Keratinocyte (primary cell): ENCODE results near the gene RALGAPA2.

Experiments used
- CTCF ChIP-seq, 3 experiments: IDR thresholded peaks in 1 of 3; conservative IDR thresholded peaks in 1 of 3; optimal IDR thresholded peaks in 1 of 3; 2 replicates in 2 of 3; 3 replicates in 1 of 3; pipeline versions ENCODE3 to v1.5.1; 2011; ENCODE audit warnings: low read length in 3 of 3, mild to moderate bottlenecking in 3 of 3, moderate library complexity in 2 of 3, control low read depth in 1 of 3, inconsistent platforms in 1 of 3; ENCODE audit not compliant: insufficient read depth in 2 of 3; ENCODE audit errors: extremely low read depth in 1 of 3
- EZH2 ChIP-seq: IDR thresholded peaks from one replicate; pipeline ENCODE4 v1.6.1; 2012; ENCODE audit warnings: inconsistent platforms, mild to moderate bottlenecking, low read length, moderate library complexity

- TF ChIP-seq CTCF (optimal IDR thresholded peaks at IDR 0.05 in 1 of 3, IDR thresholded peaks at IDR 0.05 in 1 of 3, conservative IDR thresholded peaks at IDR 0.05 in 1 of 3; ENCODE audit: extremely low read depth in 1 of 3, insufficient read depth in 2 of 3, low read length in 3 of 3) = no peak
- TF ChIP-seq EZH2 = no peak
Observed at GRCh38 chr20:20566516-20566915, 145.9 kb downstream of the RALGAPA2 start.
